HUES64 (cell line): ENCODE data around the gene MAP4K2. TPM values are rescaled to one million over a fixed set of nuclear protein-coding genes. Genes with fewer than 3 reads are reported as not detected.
"Not testable (repeated sequence)": the region's sequence is repeated elsewhere in the genome, so short reads cannot be mapped to it uniquely, and the experiment has no call there.

Experiments used
- H3K27ac ChIP-seq: 2 replicates; pipeline ENCODE4 v1.7.0; 2013; ENCODE audit warnings: low read depth, low read length, inconsistent platforms
- H3K27me3 ChIP-seq: 2 replicates; pipeline ENCODE4 v1.6.1; 2013; ENCODE audit warnings: mild to moderate bottlenecking, low read length; ENCODE audit not compliant: insufficient read depth
- H3K36me3 ChIP-seq: 2 replicates; pipeline ENCODE4 v1.6.1; 2013; ENCODE audit warnings: mild to moderate bottlenecking, low read length; ENCODE audit not compliant: insufficient read depth
- H3K4me1 ChIP-seq: 2 replicates; pipeline ENCODE4 v1.6.1; 2013; ENCODE audit warnings: mild to moderate bottlenecking, low read length, moderate library complexity; ENCODE audit not compliant: insufficient read depth
- H3K4me3 ChIP-seq: 2 replicates; pipeline ENCODE4 v1.5.1; 2013; ENCODE audit warnings: mild to moderate bottlenecking, low read length, moderate library complexity
- H3K9ac ChIP-seq: 2 replicates; pipeline ENCODE4 v1.6.1; 2013; ENCODE audit warnings: mild to moderate bottlenecking, low read depth, low read length
- H3K9me3 ChIP-seq: 2 replicates; pipeline ENCODE4 v1.6.1; 2013; ENCODE audit warnings: low read depth, low read length; ENCODE audit not compliant: insufficient read depth
- WGBS: fragments of 150-250, 120-280 bp; methylation state at CpG from one replicate; pipeline ENCODE4 v1.1.7; 2013; ENCODE audit warnings: missing lambda C conversion rate; 5-methylcytosine and 5-hydroxymethylcytosine counted together
- polyA plus RNA-seq, 2 experiments: library from polyadenylated mRNA; stranded (reverse); fragments of 50-300 nt; gene quantifications; one replicate each; pipeline ENCODE4 v1.2.3, GENCODE V29; 2013

Gene MAP4K2
- polyA plus RNA-seq (2013, experiment 1 of 2), result 14.1 TPM
- 16.9 TPM for polyA plus RNA-seq (2013, experiment 2 of 2)

- Histone ChIP-seq H3K4me1 (peaks cover 5% of the 10 kb centered on the region; the same call in 1 of the 2 replicates), H3K36me3 (peaks cover 32% of the 10 kb centered on the region), H3K4me3 (peak within 1 kb of the TSS; percentile 64)
These were observed at the start of gene MAP4K2 for GRCh38 chr11:64803158-64803845. Gene MAP4K2 (minus strand): TSS chr11:64803214. CDS start chr11:64803149, 65 bp downstream.

GRCh38 chr11:64851831-64852351, 48.9 kb upstream of the MAP4K2 start:
- no peak overlapping the region for H3K4me3 ChIP-seq
- H3K27ac ChIP-seq, result peak overlapping the region; percentile 10; the same call in 1 of the 2 replicates
- H3K36me3 ChIP-seq, result peaks cover 8% of the 10 kb centered on the region
- H3K4me1 ChIP-seq, result peaks cover 8% of the 10 kb centered on the region
- no peaks in the 10 kb centered on the region for H3K9me3 ChIP-seq
- no peaks in the 10 kb centered on the region for H3K27me3 ChIP-seq
- WGBS, result 89% methylated on average over 8 of the region's 8 CpGs
- H3K9ac ChIP-seq, result peak overlapping the region; percentile 44; the same call in 1 of the 2 replicates

More at GRCh38 chr11:64803158-64803845, at the start of gene MAP4K2:
- H3K9ac ChIP-seq, result peak within 1 kb of the TSS; percentile 40
- no peaks in the 10 kb centered on the region for H3K27me3 ChIP-seq
- H3K27ac ChIP-seq, result peak within 1 kb of the TSS; percentile 82; the same call in 1 of the 2 replicates
- H3K9me3 ChIP-seq, result no peaks in the 10 kb centered on the region
- WGBS, result under 1% methylated on average over 57 of the region's 58 CpGs

DNA sequence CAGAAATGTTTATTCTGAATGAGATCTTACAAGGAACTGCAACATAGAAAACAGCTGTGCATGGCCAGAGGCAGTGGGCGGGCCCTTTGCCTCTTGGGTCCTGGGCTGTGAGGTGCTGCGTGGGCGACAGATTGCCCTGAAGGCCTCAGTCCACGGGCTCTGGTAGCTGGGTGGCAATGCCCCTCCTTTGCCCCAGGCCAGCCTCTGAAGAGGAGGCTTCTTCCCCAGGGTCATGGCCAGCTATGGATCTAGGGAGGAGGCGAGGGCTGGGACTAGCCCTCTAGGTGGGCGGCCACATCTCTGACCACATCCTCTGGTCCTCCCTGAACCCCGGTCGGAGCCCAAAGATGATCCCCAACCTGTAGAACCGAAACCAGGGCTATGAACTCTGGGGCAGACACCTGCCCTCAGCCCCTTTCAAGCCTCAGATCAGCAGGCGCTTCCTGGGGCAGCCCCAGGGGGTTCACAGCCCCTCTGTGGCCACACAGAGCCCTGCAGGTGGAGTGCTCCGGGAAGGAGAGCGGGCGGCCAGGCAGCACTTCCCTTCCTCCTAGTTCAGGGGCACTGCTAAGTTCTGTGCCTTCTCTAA, 48.1 kb upstream of the MAP4K2 start:
- 54% methylated on average over 13 of the region's 13 CpGs for WGBS
- Histone ChIP-seq H3K27ac (peak overlapping the region; percentile 49; the same call in 1 of the 2 replicates), H3K4me3 (no peak overlapping the region)

DNA sequence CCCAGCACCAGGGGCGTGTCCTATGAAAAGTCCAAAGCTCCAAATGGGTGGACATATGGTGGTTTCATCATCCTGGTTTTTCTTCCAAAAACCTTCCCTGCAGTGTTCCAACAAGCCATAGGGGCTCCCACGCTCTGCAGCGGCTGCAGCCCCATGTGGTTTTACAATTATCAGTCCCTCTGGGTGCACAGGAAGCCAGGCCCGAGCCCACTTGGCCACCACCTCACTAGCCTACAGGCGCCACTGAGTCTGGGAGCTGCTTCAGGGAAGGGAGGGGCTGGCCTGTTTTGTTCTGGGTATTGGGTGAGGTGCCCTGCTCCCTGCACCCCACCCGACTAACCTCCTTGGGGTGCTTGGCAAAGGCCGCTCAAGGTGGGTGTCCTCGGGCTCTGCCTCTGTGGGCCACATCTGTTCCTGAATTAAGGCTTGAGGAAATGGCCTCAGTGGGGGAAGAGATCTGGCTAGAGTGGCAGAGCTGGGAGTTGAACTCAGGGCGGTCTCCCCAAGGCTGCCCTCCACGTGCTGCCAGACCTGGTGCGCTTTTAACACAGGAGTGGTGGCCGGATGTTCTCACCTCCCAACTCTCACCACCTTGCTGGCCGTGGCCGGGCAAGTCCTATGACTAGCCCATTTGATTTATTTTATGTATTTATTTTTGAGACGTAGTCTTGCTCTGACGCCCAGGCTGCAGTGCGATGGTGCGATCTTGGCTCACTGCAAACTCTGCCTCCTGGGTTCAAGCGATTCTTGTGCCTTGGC, 46.8 kb upstream of the MAP4K2 start:
- Histone ChIP-seq H3K4me3 (no peak overlapping the region), H3K9ac (no peak overlapping the region), H3K27ac (no peak overlapping the region)

More for the DNA sequence above, 48.1 kb upstream of the MAP4K2 start:
- Histone ChIP-seq H3K4me1 (peaks cover 8% of the 10 kb centered on the region), H3K36me3 (peaks cover 8% of the 10 kb centered on the region), H3K9ac (peak overlapping the region; percentile 44; the same call in 1 of the 2 replicates), H3K27me3 (no peaks in the 10 kb centered on the region), H3K9me3 (no peaks in the 10 kb centered on the region)

DNA sequence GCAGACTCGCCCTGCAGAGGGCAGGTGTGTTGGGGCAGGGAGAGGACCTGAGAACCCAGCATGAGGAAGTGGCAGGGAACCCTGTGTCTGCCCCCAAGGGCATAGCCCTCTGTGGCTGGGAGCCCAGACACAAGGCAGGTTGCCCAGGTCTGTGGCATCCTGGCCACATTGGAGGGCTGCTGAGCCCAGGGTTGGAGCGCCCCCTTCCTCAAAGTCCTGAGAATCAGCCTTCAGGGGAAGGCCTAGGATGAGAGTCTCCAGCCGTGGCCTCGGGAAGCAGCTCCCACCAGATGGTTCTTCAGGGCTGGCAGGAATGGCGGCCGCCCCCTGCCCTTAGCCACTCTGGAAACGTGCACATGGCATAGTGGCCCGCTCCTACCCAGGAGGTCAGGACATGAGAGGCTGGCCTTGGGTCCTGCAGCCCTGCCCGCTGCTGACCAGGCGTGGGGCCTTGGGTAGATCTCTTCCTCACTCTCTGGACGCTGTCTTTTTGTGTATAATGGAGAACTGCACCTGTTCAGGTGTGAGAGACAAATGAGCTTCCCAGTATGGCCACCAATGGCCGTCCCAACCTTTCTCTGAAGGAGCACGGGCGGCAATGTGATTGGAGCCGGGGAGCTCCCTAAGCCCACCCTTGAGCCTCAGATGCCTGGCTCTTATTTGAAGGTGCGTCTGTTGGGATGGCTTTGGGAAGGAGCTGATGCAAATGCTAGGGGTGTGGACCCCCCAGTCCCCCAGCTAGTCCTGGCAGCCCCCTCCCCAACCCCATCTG, 46.0 kb upstream of the MAP4K2 start:
- no peaks in the 10 kb centered on the region for H3K27me3 ChIP-seq
- peaks cover 8% of the 10 kb centered on the region for H3K4me1 ChIP-seq
- no peak overlapping the region for H3K27ac ChIP-seq
- H3K4me3 ChIP-seq, result no peak overlapping the region
- WGBS, result 82% methylated on average over 16 of the region's 16 CpGs
- H3K9ac ChIP-seq, result no peak overlapping the region
- H3K36me3 ChIP-seq, result peaks cover 4% of the 10 kb centered on the region; the same call in 1 of the 2 replicates
- no peaks in the 10 kb centered on the region for H3K9me3 ChIP-seq

More for the DNA sequence above, 46.8 kb upstream of the MAP4K2 start:
- Histone ChIP-seq H3K36me3 (peaks cover 8% of the 10 kb centered on the region), H3K9me3 (no peaks in the 10 kb centered on the region), H3K27me3 (no peaks in the 10 kb centered on the region), H3K4me1 (peaks cover 8% of the 10 kb centered on the region)
- 94% methylated on average over 19 of the region's 19 CpGs for WGBS

GRCh38 chr11:64848214-64848825, 45.3 kb upstream of the MAP4K2 start:
- no peak overlapping the region for H3K27ac ChIP-seq
- no peak overlapping the region for H3K9ac ChIP-seq
- 85% methylated on average over 6 of the region's 6 CpGs for WGBS
- no peak overlapping the region for H3K4me3 ChIP-seq
- peaks cover 8% of the 10 kb centered on the region for H3K4me1 ChIP-seq
- no peaks in the 10 kb centered on the region for H3K36me3 ChIP-seq
- H3K9me3 ChIP-seq, result no peaks in the 10 kb centered on the region
- no peaks in the 10 kb centered on the region for H3K27me3 ChIP-seq

DNA sequence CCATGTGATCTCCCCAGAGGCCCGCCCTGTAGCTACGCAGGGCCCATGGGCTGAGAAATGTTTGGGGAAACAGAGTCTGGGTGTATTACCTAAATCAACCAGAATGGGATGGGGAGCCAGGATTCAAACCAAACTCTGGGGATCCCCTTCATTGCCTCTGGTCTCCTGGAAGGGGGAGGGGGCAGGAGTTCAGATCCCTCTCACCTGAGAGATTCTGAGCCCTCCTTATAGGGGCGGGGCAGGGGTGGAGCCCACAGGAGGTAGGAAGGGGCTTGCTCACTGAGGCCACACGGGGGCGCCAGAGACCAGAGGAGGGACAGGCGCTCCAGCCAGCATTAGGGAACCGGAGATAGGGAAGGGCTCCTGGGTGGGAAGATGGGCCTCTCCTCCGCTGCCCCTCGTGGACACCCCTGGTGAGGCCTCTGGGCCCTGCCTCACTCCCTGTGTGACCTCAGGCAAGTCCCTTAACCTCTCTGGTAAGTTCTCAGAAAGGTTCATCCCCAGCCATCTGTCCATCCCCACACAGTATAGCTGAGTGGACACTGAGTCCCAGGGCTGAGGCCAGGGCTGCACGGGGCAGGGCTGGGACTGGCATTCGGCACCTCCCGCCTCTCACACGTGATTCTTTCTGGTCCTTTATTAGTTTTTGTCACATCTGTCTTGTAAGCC, 44.1 kb upstream of the MAP4K2 start:
- WGBS, result 38% methylated on average over 13 of the region's 13 CpGs
- H3K9ac ChIP-seq, result no peak overlapping the region

GRCh38 chr11:64845776-64846129, 42.7 kb upstream of the MAP4K2 start:
- H3K27ac ChIP-seq, H3K9ac ChIP-seq, H3K4me3 ChIP-seq, H3K9me3 ChIP-seq, H3K27me3 ChIP-seq, H3K36me3 ChIP-seq: not testable (repeated sequence)
- 91% methylated on average over 8 of the region's 8 CpGs for WGBS
- peaks cover 10% of the 10 kb centered on the region; the same call in 1 of the 2 replicates for H3K4me1 ChIP-seq

More for the DNA sequence above, 44.1 kb upstream of the MAP4K2 start:
- Histone ChIP-seq H3K4me1 (peaks cover 14% of the 10 kb centered on the region), H3K36me3 (no peaks in the 10 kb centered on the region), H3K4me3 (no peak overlapping the region), H3K9me3 (no peaks in the 10 kb centered on the region), H3K27me3 (no peaks in the 10 kb centered on the region), H3K27ac (no peak overlapping the region)

DNA sequence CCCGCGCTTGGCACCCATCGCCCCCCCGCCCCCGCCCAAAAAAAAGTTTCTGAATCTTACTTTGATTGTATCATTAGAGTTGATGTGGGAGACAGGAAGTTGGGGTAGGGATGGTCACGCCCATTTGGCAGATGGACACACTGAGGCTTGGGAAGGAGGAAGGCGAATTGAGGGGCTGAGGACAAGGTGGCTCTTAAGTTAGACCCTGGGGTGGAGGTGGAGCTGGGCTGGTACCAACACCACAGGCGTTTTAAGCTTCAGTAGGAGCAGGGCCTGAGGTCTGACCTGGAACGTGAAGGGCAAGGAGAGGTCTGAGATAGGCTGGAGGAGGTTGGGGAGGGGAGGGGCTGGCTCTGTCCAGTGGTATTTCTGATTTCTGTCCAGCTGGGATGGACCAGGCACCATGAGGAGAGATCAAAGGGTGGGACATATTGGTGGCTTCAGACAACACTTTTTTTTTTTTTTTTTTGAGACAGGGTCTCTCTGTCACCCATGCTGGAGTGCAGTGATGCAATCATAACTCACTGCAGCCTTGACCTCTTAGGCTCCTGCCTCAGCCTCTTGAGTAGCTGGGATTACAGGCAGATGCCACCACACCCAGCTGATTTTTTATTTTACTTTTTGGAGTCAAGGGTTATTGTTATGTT, 42.2 kb upstream of the MAP4K2 start:
- H3K4me1 ChIP-seq, result peaks cover 10% of the 10 kb centered on the region; the same call in 1 of the 2 replicates
- H3K4me3 ChIP-seq, result peak overlapping the region; percentile 87
- H3K27me3 ChIP-seq, result no peaks in the 10 kb centered on the region
- H3K36me3 ChIP-seq, result 0 out of 2 replicates have a peak, but pooled peaks cover 4% of the 10 kb centered on the region
- H3K9ac ChIP-seq, result no peak overlapping the region
- H3K9me3 ChIP-seq, result no peaks in the 10 kb centered on the region
- WGBS, result 25% methylated on average over 9 of the region's 9 CpGs
- H3K27ac ChIP-seq, result no peak overlapping the region; the same call in 1 of the 2 replicates
